ENCODE results near the gene POLE.

Gene POLE

GRCh38 chr12:132728502-132728901 is 41.4 kb upstream of the POLE start:
- no peaks in the 10 kb centered on the region; the same call in 1 of the 2 replicates for H3K79me2 ChIP-seq (ENCODE audit: low read length)
- TF ChIP-seq, protein P1, sequence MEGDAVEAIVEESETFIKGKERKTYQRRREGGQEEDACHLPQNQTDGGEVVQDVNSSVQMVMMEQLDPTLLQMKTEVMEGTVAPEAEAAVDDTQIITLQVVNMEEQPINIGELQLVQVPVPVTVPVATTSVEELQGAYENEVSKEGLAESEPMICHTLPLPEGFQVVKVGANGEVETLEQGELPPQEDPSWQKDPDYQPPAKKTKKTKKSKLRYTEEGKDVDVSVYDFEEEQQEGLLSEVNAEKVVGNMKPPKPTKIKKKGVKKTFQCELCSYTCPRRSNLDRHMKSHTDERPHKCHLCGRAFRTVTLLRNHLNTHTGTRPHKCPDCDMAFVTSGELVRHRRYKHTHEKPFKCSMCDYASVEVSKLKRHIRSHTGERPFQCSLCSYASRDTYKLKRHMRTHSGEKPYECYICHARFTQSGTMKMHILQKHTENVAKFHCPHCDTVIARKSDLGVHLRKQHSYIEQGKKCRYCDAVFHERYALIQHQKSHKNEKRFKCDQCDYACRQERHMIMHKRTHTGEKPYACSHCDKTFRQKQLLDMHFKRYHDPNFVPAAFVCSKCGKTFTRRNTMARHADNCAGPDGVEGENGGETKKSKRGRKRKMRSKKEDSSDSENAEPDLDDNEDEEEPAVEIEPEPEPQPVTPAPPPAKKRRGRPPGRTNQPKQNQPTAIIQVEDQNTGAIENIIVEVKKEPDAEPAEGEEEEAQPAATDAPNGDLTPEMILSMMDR (IDR thresholded peaks at IDR 0.05; ENCODE audit: low read depth, low read length) = no peak
- TF ChIP-seq EZH2phosphoT487 (IDR thresholded peaks at IDR 0.05; ENCODE audit: low read depth) = no peak
- H2AFZ ChIP-seq (ENCODE audit: low read depth, low read length) = no peak overlapping the region
- no peak overlapping the region for H3K4me3 ChIP-seq (ENCODE audit: low read length)
- no peak overlapping the region for H3K27ac ChIP-seq (ENCODE audit: low read length)
- H3K27me3 ChIP-seq (ENCODE audit: low read depth, low read length) = no peaks in the 10 kb centered on the region
- H3K36me3 ChIP-seq (replicated peaks; ENCODE audit: low read depth, low read length) = peaks cover 75% of the 10 kb centered on the region
- H4K20me1 ChIP-seq (ENCODE audit: insufficient read depth, low read length) = no peaks in the 10 kb centered on the region
- no peaks in the 10 kb centered on the region; the same call in 1 of the 2 replicates for H3K9me3 ChIP-seq (ENCODE audit: insufficient read depth, low read length)
- no peaks in the 10 kb centered on the region for H3K4me1 ChIP-seq (ENCODE audit: low read length)
- H3K9ac ChIP-seq (ENCODE audit: low read length) = no peak overlapping the region
- no peak overlapping the region for H3K4me2 ChIP-seq (ENCODE audit: low read length)

DNA sequence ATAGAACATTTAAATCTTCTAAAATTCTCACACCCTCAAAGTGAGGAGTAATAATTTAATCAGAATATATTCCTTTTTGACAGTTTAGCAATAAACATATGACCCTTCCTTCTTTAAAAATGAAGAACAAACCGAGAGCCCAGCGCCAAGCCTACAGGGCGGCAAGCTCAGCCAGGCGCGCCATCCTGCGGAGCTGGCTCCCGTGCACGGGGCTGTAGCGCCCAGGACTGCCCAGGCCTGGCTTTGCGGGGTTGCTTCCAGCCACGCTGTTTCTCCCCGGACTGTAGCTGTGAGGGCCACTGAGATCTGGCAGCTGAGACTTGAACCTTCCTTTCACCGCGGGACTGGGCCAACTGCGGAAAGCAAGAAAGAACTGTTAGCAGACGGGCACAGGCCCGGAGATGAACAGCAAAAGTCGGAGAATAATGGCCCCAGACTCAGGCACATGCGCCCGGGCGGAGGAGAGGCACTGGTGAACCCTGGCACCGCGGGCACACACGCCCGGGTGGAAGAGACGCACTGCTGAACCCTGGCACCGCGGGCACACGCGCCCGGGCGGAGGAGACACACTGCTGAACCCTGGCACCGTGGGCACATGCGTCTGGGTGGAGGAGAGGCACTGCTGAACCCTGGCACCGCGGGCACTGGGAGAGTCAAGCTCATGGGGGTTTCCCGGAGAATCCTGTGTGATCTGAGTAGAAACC is 40.1 kb upstream of the POLE start:
- H4K20me1 ChIP-seq (ENCODE audit: insufficient read depth, low read length) = no peaks in the 10 kb centered on the region
- no peak for TF ChIP-seq EZH2phosphoT487 (IDR thresholded peaks at IDR 0.05; ENCODE audit: low read depth)
- TF ChIP-seq, protein P1 (IDR thresholded peaks at IDR 0.05; ENCODE audit: low read depth, low read length) = no peak
- no peak overlapping the region for H3K4me3 ChIP-seq (ENCODE audit: low read length)
- no peak overlapping the region for H2AFZ ChIP-seq (ENCODE audit: low read depth, low read length)
- H3K36me3 ChIP-seq (replicated peaks; ENCODE audit: low read depth, low read length) = peaks cover 84% of the 10 kb centered on the region
- H3K4me1 ChIP-seq (ENCODE audit: low read length) = no peaks in the 10 kb centered on the region
- no peaks in the 10 kb centered on the region; the same call in 1 of the 2 replicates for H3K79me2 ChIP-seq (ENCODE audit: low read length)
- no peaks in the 10 kb centered on the region for H3K27me3 ChIP-seq (ENCODE audit: low read depth, low read length)
- H3K4me2 ChIP-seq (ENCODE audit: low read length) = no peak overlapping the region
- H3K9ac ChIP-seq (ENCODE audit: low read length) = no peak overlapping the region
- H3K27ac ChIP-seq (ENCODE audit: low read length) = no peak overlapping the region
- no peaks in the 10 kb centered on the region; the same call in 1 of the 2 replicates for H3K9me3 ChIP-seq (ENCODE audit: insufficient read depth, low read length)

DNA sequence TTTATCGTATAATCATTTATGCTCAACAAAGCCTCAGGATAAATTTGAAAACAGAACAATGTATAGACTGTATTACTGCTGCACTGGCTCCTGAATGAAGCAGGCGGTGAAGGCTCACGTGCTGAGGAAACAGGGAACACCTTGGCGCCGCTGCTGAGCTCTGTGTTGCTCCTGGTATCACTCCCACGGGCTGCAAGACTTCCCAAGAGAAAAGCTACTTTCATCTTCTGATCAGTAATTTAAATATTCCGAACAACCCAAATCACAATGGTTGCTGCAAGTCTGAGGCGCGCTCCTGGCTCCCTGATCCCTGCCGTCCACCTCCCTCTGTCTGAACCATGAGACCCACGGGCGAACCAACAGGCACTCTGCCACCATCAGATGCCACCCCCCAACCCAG is 39.2 kb upstream of the POLE start:
- Histone ChIP-seq H3K79me2 (ENCODE audit: low read length) (no peaks in the 10 kb centered on the region; the same call in 1 of the 2 replicates), H3K27ac (ENCODE audit: low read length) (no peak overlapping the region), H2AFZ (ENCODE audit: low read depth, low read length) (no peak overlapping the region), H3K9me3 (ENCODE audit: insufficient read depth, low read length) (no peaks in the 10 kb centered on the region; the same call in 1 of the 2 replicates), H3K4me3 (ENCODE audit: low read length) (no peak overlapping the region), H3K4me2 (ENCODE audit: low read length) (no peak overlapping the region), H4K20me1 (ENCODE audit: insufficient read depth, low read length) (no peaks in the 10 kb centered on the region), H3K27me3 (ENCODE audit: low read depth, low read length) (no peaks in the 10 kb centered on the region), H3K4me1 (ENCODE audit: low read length) (no peaks in the 10 kb centered on the region), H3K36me3 (replicated peaks; ENCODE audit: low read depth, low read length) (peaks cover 84% of the 10 kb centered on the region), H3K9ac (ENCODE audit: low read length) (no peak overlapping the region)
- TF ChIP-seq, protein P1 (IDR thresholded peaks at IDR 0.05; ENCODE audit: low read depth, low read length) = no peak
- TF ChIP-seq EZH2phosphoT487 (IDR thresholded peaks at IDR 0.05; ENCODE audit: low read depth) = no peak

DNA sequence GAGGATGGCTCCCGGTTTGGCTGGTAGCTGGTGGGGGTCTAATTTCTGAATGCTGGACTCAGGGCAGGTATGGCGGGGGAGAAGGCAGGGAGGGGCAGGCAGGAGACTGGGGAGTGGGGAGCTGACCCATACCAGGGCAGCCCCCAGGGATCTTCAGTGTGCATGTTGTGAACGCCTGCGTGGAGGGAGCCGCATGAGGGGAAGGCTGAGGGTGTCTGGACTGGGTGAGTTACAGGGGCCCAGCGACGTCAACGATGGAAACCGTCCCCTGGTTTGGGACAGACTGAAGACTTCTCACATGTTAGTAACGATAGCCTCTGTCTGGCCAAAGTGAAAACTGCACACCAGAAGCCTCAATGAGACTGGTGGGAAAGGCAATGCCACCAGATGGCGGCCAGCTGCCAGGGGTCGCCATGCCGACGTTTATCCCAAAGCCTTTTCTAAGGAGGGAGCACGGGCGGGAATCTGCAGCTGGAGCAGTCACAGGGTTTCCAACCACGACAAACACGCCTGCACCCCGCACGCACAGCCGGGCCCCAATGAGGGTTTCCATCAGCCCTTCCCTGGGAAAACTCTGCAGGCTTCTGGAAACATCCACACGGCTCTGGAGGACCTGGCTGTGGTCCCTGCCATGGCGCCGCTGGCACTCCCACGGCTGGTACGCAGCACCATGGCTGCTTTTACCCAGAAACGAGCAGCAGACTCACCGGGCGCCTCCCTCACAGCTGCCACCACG is 37.5 kb upstream of the POLE start:
- no peak for TF ChIP-seq EZH2phosphoT487 (IDR thresholded peaks at IDR 0.05; ENCODE audit: low read depth)
- TF ChIP-seq, protein P1 (IDR thresholded peaks at IDR 0.05; ENCODE audit: low read depth, low read length) = no peak
- no peak overlapping the region for H3K9ac ChIP-seq (ENCODE audit: low read length)
- no peaks in the 10 kb centered on the region for H4K20me1 ChIP-seq (ENCODE audit: insufficient read depth, low read length)
- H3K4me1 ChIP-seq (ENCODE audit: low read length) = no peaks in the 10 kb centered on the region
- H3K36me3 ChIP-seq (replicated peaks; ENCODE audit: low read depth, low read length) = peaks cover 80% of the 10 kb centered on the region
- H3K27ac ChIP-seq (ENCODE audit: low read length) = no peak overlapping the region
- H3K27me3 ChIP-seq (ENCODE audit: low read depth, low read length) = no peaks in the 10 kb centered on the region
- no peaks in the 10 kb centered on the region; the same call in 1 of the 2 replicates for H3K9me3 ChIP-seq (ENCODE audit: insufficient read depth, low read length)
- H3K79me2 ChIP-seq (ENCODE audit: low read length) = no peaks in the 10 kb centered on the region; the same call in 1 of the 2 replicates
- H3K4me3 ChIP-seq (ENCODE audit: low read length) = no peak overlapping the region
- no peak overlapping the region for H3K4me2 ChIP-seq (ENCODE audit: low read length)
- H2AFZ ChIP-seq (ENCODE audit: low read depth, low read length) = no peak overlapping the region
